Mammary epithelial cell (primary cell): Measurements from ENCODE around the gene SLC17A1.

ENCODE experiments used
- EZH2 ChIP-seq: IDR thresholded peaks from 2 replicates; pipeline ENCODE4 v1.6.1; 2012; ENCODE audit warnings: low read length, inconsistent platforms, borderline replicate concordance
- TF ChIP-seq, protein P1 (sequence below), 2 donors: IDR thresholded peaks in 1 of 2; conservative IDR thresholded peaks in 1 of 2; 2 replicates each; pipeline ENCODE4 v1.5.1; 2011 to 2012; ENCODE audit warnings: inconsistent platforms in 2 of 2, low read length in 2 of 2, mild to moderate bottlenecking in 2 of 2, control low read depth in 1 of 2, low read depth in 1 of 2; ENCODE audit not compliant: insufficient read depth in 1 of 2; ENCODE audit errors: extremely low read depth in 1 of 2

DNA sequence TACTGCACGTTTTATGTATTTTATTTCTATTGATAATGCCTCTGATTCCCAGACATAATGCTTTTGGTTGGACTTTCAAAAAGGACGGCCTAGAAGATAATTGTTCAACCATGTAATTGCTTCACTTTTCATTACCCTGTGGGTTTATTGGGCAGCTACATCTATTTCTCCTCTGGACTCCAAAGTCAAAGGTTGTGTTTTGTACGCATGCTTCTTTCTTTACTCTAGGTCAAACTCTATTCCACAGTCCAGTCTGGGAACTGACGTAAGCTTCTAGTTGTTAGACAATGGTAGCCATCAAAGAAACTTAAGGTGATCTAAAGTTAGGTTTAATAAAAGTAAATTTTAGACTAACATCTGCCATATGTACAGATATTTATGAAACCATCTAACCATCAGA, 48.7 kb upstream of the SLC17A1 start:
- no peak for TF ChIP-seq EZH2
- TF ChIP-seq, protein P1, sequence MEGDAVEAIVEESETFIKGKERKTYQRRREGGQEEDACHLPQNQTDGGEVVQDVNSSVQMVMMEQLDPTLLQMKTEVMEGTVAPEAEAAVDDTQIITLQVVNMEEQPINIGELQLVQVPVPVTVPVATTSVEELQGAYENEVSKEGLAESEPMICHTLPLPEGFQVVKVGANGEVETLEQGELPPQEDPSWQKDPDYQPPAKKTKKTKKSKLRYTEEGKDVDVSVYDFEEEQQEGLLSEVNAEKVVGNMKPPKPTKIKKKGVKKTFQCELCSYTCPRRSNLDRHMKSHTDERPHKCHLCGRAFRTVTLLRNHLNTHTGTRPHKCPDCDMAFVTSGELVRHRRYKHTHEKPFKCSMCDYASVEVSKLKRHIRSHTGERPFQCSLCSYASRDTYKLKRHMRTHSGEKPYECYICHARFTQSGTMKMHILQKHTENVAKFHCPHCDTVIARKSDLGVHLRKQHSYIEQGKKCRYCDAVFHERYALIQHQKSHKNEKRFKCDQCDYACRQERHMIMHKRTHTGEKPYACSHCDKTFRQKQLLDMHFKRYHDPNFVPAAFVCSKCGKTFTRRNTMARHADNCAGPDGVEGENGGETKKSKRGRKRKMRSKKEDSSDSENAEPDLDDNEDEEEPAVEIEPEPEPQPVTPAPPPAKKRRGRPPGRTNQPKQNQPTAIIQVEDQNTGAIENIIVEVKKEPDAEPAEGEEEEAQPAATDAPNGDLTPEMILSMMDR (conservative IDR thresholded peaks at IDR 0.05 in 1 of 2, IDR thresholded peaks at IDR 0.05 in 1 of 2; ENCODE audit: extremely low read depth in 1 of 2, insufficient read depth in 1 of 2, low read depth in 1 of 2, low read length in 2 of 2), result no peak
